ENCODE data around the gene RAB7B.

Gene RAB7B

GRCh38 chr1:205976036-205976435, 27.2 kb downstream of the RAB7B start:
- no peak overlapping the region for H3K27ac ChIP-seq (ENCODE audit: low read depth, low read length)
- no peak overlapping the region for H3K4me3 ChIP-seq (ENCODE audit: low read depth in 1 of 2, low read length in 2 of 2)
- peaks cover 0 to 3% of the 10 kb centered on the region in 2 donors for H3K27me3 ChIP-seq (ENCODE audit: control insufficient read depth in 1 of 2, insufficient read depth in 2 of 2, low read length in 2 of 2)
- H3K4me1 ChIP-seq (ENCODE audit: control insufficient read depth in 1 of 2, insufficient read depth in 2 of 2, low read length in 2 of 2) = no peaks in the 10 kb centered on the region
- H3K9ac ChIP-seq (ENCODE audit: low read depth in 1 of 2, low read length in 2 of 2) = no peak overlapping the region
- H3K36me3 ChIP-seq (ENCODE audit: control insufficient read depth in 1 of 2, insufficient read depth in 2 of 2, low read length in 2 of 2) = no peaks in the 10 kb centered on the region
- H3K9me3 ChIP-seq (ENCODE audit: control insufficient read depth in 1 of 2, low read length in 2 of 2) = no peaks in the 10 kb centered on the region

- Histone ChIP-seq H3K27ac (ENCODE audit: low read depth, low read length) (no peak overlapping the region), H3K9me3 (ENCODE audit: control insufficient read depth in 1 of 2, low read length in 2 of 2) (no peaks in the 10 kb centered on the region), H3K4me1 (ENCODE audit: control insufficient read depth in 1 of 2, insufficient read depth in 2 of 2, low read length in 2 of 2) (no peaks in the 10 kb centered on the region), H3K9ac (ENCODE audit: low read depth in 1 of 2, low read length in 2 of 2) (no peak overlapping the region), H3K27me3 (ENCODE audit: control insufficient read depth in 1 of 2, insufficient read depth in 2 of 2, low read length in 2 of 2) (peaks cover 0 to 3% of the 10 kb centered on the region in 2 donors), H3K4me3 (ENCODE audit: low read depth in 1 of 2, low read length in 2 of 2) (no peak overlapping the region), H3K36me3 (ENCODE audit: control insufficient read depth in 1 of 2, insufficient read depth in 2 of 2, low read length in 2 of 2) (no peaks in the 10 kb centered on the region)
Observed at GRCh38 chr1:205975387-205975998, 27.7 kb downstream of the RAB7B start.

- H3K9me3 ChIP-seq (ENCODE audit: control insufficient read depth in 1 of 2, low read length in 2 of 2) = no peaks in the 10 kb centered on the region
- peaks cover 0 to 3% of the 10 kb centered on the region in 2 donors for H3K27me3 ChIP-seq (ENCODE audit: control insufficient read depth in 1 of 2, insufficient read depth in 2 of 2, low read length in 2 of 2)
- no peaks in the 10 kb centered on the region for H3K36me3 ChIP-seq (ENCODE audit: control insufficient read depth in 1 of 2, insufficient read depth in 2 of 2, low read length in 2 of 2)
- no peak overlapping the region for H3K4me3 ChIP-seq (ENCODE audit: low read depth in 1 of 2, low read length in 2 of 2)
- H3K27ac ChIP-seq (ENCODE audit: low read depth, low read length) = no peak overlapping the region
- peak overlapping the region in 1 of 2 donors; percentile 16 for H3K9ac ChIP-seq (ENCODE audit: low read depth in 1 of 2, low read length in 2 of 2)
- no peaks in the 10 kb centered on the region for H3K4me1 ChIP-seq (ENCODE audit: control insufficient read depth in 1 of 2, insufficient read depth in 2 of 2, low read length in 2 of 2)
Observed at GRCh38 chr1:205974712-205975111, 28.5 kb downstream of the RAB7B start.

GRCh38 chr1:205973377-205974232, 29.6 kb downstream of the RAB7B start:
- no peaks in the 10 kb centered on the region for H3K36me3 ChIP-seq (ENCODE audit: control insufficient read depth in 1 of 2, insufficient read depth in 2 of 2, low read length in 2 of 2)
- no peak overlapping the region for H3K27ac ChIP-seq (ENCODE audit: low read depth, low read length)
- peaks cover 0 to 3% of the 10 kb centered on the region in 2 donors for H3K27me3 ChIP-seq (ENCODE audit: control insufficient read depth in 1 of 2, insufficient read depth in 2 of 2, low read length in 2 of 2)
- H3K4me3 ChIP-seq (ENCODE audit: low read depth in 1 of 2, low read length in 2 of 2) = no peak overlapping the region
- H3K9ac ChIP-seq (ENCODE audit: low read depth in 1 of 2, low read length in 2 of 2) = no peak overlapping the region
- no peaks in the 10 kb centered on the region for H3K4me1 ChIP-seq (ENCODE audit: control insufficient read depth in 1 of 2, insufficient read depth in 2 of 2, low read length in 2 of 2)
- no peaks in the 10 kb centered on the region for H3K9me3 ChIP-seq (ENCODE audit: control insufficient read depth in 1 of 2, low read length in 2 of 2)

- H3K9ac ChIP-seq (ENCODE audit: low read depth in 1 of 2, low read length in 2 of 2) = no peak overlapping the region
- peaks cover 0 to 3% of the 10 kb centered on the region in 2 donors for H3K27me3 ChIP-seq (ENCODE audit: control insufficient read depth in 1 of 2, insufficient read depth in 2 of 2, low read length in 2 of 2)
- H3K4me1 ChIP-seq (ENCODE audit: control insufficient read depth in 1 of 2, insufficient read depth in 2 of 2, low read length in 2 of 2) = no peaks in the 10 kb centered on the region
- H3K9me3 ChIP-seq (ENCODE audit: control insufficient read depth in 1 of 2, low read length in 2 of 2) = no peaks in the 10 kb centered on the region
- H3K36me3 ChIP-seq (ENCODE audit: control insufficient read depth in 1 of 2, insufficient read depth in 2 of 2, low read length in 2 of 2) = no peaks in the 10 kb centered on the region
- no peak overlapping the region for H3K4me3 ChIP-seq (ENCODE audit: low read depth in 1 of 2, low read length in 2 of 2)
- no peak overlapping the region for H3K27ac ChIP-seq (ENCODE audit: low read depth, low read length)
Observed at GRCh38 chr1:205972491-205973168, 30.6 kb downstream of the RAB7B start.

GRCh38 chr1:205972081-205972480, 31.1 kb downstream of the RAB7B start:
- Histone ChIP-seq H3K4me1 (ENCODE audit: control insufficient read depth in 1 of 2, insufficient read depth in 2 of 2, low read length in 2 of 2) (no peaks in the 10 kb centered on the region), H3K27ac (ENCODE audit: low read depth, low read length) (no peak overlapping the region), H3K9me3 (ENCODE audit: control insufficient read depth in 1 of 2, low read length in 2 of 2) (no peaks in the 10 kb centered on the region), H3K4me3 (ENCODE audit: low read depth in 1 of 2, low read length in 2 of 2) (no peak overlapping the region), H3K27me3 (ENCODE audit: control insufficient read depth in 1 of 2, insufficient read depth in 2 of 2, low read length in 2 of 2) (peaks cover 0 to 3% of the 10 kb centered on the region in 2 donors), H3K9ac (ENCODE audit: low read depth in 1 of 2, low read length in 2 of 2) (no peak overlapping the region), H3K36me3 (ENCODE audit: control insufficient read depth in 1 of 2, insufficient read depth in 2 of 2, low read length in 2 of 2) (no peaks in the 10 kb centered on the region)

- no peak overlapping the region for H3K4me3 ChIP-seq (ENCODE audit: low read depth in 1 of 2, low read length in 2 of 2)
- no peak overlapping the region for H3K9ac ChIP-seq (ENCODE audit: low read depth in 1 of 2, low read length in 2 of 2)
- no peaks in the 10 kb centered on the region for H3K9me3 ChIP-seq (ENCODE audit: control insufficient read depth in 1 of 2, low read length in 2 of 2)
- H3K4me1 ChIP-seq (ENCODE audit: control insufficient read depth in 1 of 2, insufficient read depth in 2 of 2, low read length in 2 of 2) = no peaks in the 10 kb centered on the region
- H3K36me3 ChIP-seq (ENCODE audit: control insufficient read depth in 1 of 2, insufficient read depth in 2 of 2, low read length in 2 of 2) = no peaks in the 10 kb centered on the region
- no peak overlapping the region for H3K27ac ChIP-seq (ENCODE audit: low read depth, low read length)
- peaks cover 0 to 3% of the 10 kb centered on the region in 2 donors for H3K27me3 ChIP-seq (ENCODE audit: control insufficient read depth in 1 of 2, insufficient read depth in 2 of 2, low read length in 2 of 2)
Observed at GRCh38 chr1:205971082-205971481, 32.1 kb downstream of the RAB7B start.

GRCh38 chr1:205970486-205970885, 32.7 kb downstream of the RAB7B start:
- H3K36me3 ChIP-seq (ENCODE audit: control insufficient read depth in 1 of 2, insufficient read depth in 2 of 2, low read length in 2 of 2) = no peaks in the 10 kb centered on the region
- H3K9me3 ChIP-seq (ENCODE audit: control insufficient read depth in 1 of 2, low read length in 2 of 2) = no peaks in the 10 kb centered on the region
- no peak overlapping the region for H3K9ac ChIP-seq (ENCODE audit: low read depth in 1 of 2, low read length in 2 of 2)
- no peak overlapping the region for H3K27ac ChIP-seq (ENCODE audit: low read depth, low read length)
- no peak overlapping the region for H3K4me3 ChIP-seq (ENCODE audit: low read depth in 1 of 2, low read length in 2 of 2)
- no peaks in the 10 kb centered on the region for H3K4me1 ChIP-seq (ENCODE audit: control insufficient read depth in 1 of 2, insufficient read depth in 2 of 2, low read length in 2 of 2)
- peaks cover 0 to 3% of the 10 kb centered on the region in 2 donors for H3K27me3 ChIP-seq (ENCODE audit: control insufficient read depth in 1 of 2, insufficient read depth in 2 of 2, low read length in 2 of 2)

- Histone ChIP-seq H3K36me3 (ENCODE audit: control insufficient read depth in 1 of 2, insufficient read depth in 2 of 2, low read length in 2 of 2) (no peaks in the 10 kb centered on the region), H3K27ac (ENCODE audit: low read depth, low read length) (no peak overlapping the region), H3K27me3 (ENCODE audit: control insufficient read depth in 1 of 2, insufficient read depth in 2 of 2, low read length in 2 of 2) (peaks cover 0 to 3% of the 10 kb centered on the region in 2 donors), H3K9ac (ENCODE audit: low read depth in 1 of 2, low read length in 2 of 2) (no peak overlapping the region), H3K4me1 (ENCODE audit: control insufficient read depth in 1 of 2, insufficient read depth in 2 of 2, low read length in 2 of 2) (no peaks in the 10 kb centered on the region), H3K4me3 (ENCODE audit: low read depth in 1 of 2, low read length in 2 of 2) (no peak overlapping the region), H3K9me3 (ENCODE audit: control insufficient read depth in 1 of 2, low read length in 2 of 2) (no peaks in the 10 kb centered on the region)
Observed at GRCh38 chr1:205969229-205969628, 34.0 kb downstream of the RAB7B start.

All from duodenal mucosa (tissue), 2 donors.